ENCODE measurements around the gene MAP4. TPM values are rescaled to one million over a fixed set of nuclear protein-coding genes. Genes with fewer than 3 reads are reported as not detected.

The MAP4 gene
- total and polyA plus RNA-seq, 8 donors: 34.5 to 127 (median 72.2) TPM

GRCh38 chr3:47856669-47857068, 159.5 kb downstream of the MAP4 start:
- FAIRE-seq (no peak), ATAC-seq (no peak), DNase-seq (no peak)
- Histone ChIP-seq H3K9me3 (no peaks in the 10 kb centered on the region), H3K36me3 (peaks cover 0 to 46% (median 8%) of the 10 kb centered on the region in 3 donors), H3K4me3 (no peak overlapping the region), H3K27ac (no peak overlapping the region), H3K27me3 (no peaks in the 10 kb centered on the region), H3K4me1 (no peaks in the 10 kb centered on the region)
- WGBS, 2 donors: 95% methylated on average over 11 of the region's 11 CpGs
- intact Hi-C loops (cut with DNase I): loop anchor here in 1 of 3 donors (10.0 kb wide), 1 partner anchor 138 kb away; no protein-coding TSS in a partner anchor
- TF ChIP-seq CTCF (IDR thresholded peaks at IDR 0.05): no peak

GRCh38 chr3:47855461-47856383, 160.5 kb downstream of the MAP4 start:
- H3K36me3 ChIP-seq: peaks cover 0 to 46% (median 8%) of the 10 kb centered on the region in 3 donors
- 93 to 94% methylated on average over 21 of the region's 21 CpGs for WGBS, 2 donors
- H3K27ac ChIP-seq: no peak overlapping the region
- H3K4me3 ChIP-seq: no peak overlapping the region
- FAIRE-seq (no peak), DNase-seq (no peak), ATAC-seq (no peak)
- no peak for TF ChIP-seq CTCF (IDR thresholded peaks at IDR 0.05)
- no peaks in the 10 kb centered on the region for H3K27me3 ChIP-seq
- intact Hi-C loops (cut with DNase I): loop anchor here in 1 of 3 donors (10.0 kb wide), 1 partner anchor 139 kb away; no protein-coding TSS in a partner anchor
- H3K4me1 ChIP-seq: no peaks in the 10 kb centered on the region
- H3K9me3 ChIP-seq: no peaks in the 10 kb centered on the region

- intact Hi-C loops (cut with DNase I): loop anchor here in 1 of 3 donors (10.0 kb wide), 1 partner anchor 140 kb away; no protein-coding TSS in a partner anchor
- Histone ChIP-seq H3K4me3 (no peak overlapping the region), H3K27me3 (no peaks in the 10 kb centered on the region), H3K9me3 (no peaks in the 10 kb centered on the region), H3K27ac (no peak overlapping the region), H3K4me1 (no peaks in the 10 kb centered on the region), H3K36me3 (peaks cover 0 to 43% (median 8%) of the 10 kb centered on the region in 3 donors)
- ATAC-seq: no peak
- no peak for TF ChIP-seq CTCF (IDR thresholded peaks at IDR 0.05)
- WGBS, 2 donors: 89 to 93% methylated on average over 14 of the region's 14 CpGs
- FAIRE-seq: no peak
- no peak for DNase-seq
These were observed 161.3 kb downstream of the MAP4 start for GRCh38 chr3:47854720-47855455.

- TF ChIP-seq CTCF (IDR thresholded peaks at IDR 0.05): no peak
- DNase-seq (no peak), FAIRE-seq (no peak), ATAC-seq (no peak)
- Histone ChIP-seq H3K4me3 (no peak overlapping the region), H3K9me3 (no peaks in the 10 kb centered on the region), H3K27ac (no peak overlapping the region), H3K27me3 (no peaks in the 10 kb centered on the region), H3K4me1 (no peaks in the 10 kb centered on the region), H3K36me3 (peaks cover 0 to 37% (median 8%) of the 10 kb centered on the region in 3 donors)
- intact Hi-C loops (cut with DNase I): loop anchor here in 1 of 3 donors (10.0 kb wide), 1 partner anchor 141 kb away; no protein-coding TSS in a partner anchor
- 88 to 92% methylated on average over 11 of the region's 11 CpGs for WGBS, 2 donors
These were observed 161.9 kb downstream of the MAP4 start for GRCh38 chr3:47854267-47854666.
